ENCODE results near the gene CYGB. TPM values are rescaled to one million over a fixed set of nuclear protein-coding genes. Genes with fewer than 3 reads are reported as not detected.

Gene CYGB
- total RNA-seq, 1 donor from 2014 or later, result 12.2 TPM

DNA sequence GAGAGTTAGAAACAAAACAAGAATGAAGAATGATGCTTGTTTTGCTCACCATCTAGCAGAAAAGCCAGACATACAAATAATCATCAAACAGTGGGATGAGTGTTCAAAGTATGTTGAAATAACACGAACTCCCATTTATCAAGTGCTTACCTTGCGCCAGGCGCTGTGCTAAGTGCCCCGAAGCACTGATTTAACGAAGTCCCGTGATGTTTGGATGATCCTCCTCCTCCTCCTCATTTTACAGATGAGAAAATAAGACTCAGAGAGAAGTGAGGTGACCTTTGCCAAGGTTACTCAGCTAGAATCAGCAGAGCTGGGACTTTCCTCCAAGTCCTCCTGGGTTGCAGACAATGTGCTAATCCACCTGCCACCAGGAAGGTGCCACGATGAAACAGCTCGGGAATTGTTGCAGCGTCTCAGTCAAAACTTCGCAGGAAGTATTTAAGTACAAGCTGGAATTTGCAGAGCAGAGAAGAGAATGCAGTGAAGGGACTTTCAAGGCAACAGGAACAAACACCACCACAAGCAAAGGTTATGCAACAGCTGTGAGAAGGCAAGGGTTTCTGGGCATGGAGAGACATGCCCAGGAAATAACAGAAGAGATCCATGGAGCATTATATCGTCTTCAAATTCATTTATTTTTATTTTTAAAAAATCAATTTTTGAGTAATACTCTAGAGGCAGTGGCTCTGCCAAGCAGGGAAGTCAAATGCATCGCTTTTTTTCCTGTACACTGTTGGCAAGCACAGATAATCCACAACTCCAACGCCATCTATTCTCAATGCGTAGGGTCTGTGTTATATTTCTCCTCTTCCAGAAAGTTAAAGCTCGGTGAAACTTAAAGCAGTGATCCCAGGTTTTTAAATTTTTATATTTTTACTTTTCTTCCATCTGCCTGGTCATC, 13.5 kb upstream of the CYGB start:
- no peak for DNase-seq

DNA sequence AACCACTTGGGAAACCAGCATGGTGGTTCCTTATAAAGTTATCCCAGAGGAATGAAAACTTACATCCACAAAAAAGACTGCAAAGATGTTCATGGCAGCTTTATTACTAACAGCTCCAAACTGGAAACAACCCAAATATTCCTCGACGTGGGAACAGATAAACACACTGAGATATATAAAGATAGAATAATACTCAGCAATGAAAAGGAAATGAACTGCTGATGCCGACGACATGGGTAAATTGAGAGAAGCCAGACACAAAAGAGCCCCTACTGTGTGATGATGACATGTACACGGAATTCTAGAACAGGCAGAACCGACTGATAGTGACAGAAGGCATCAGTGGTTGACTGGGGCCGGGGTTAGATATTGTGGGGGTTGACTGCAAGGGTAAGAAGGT, 12.0 kb upstream of the CYGB start:
- no peak for DNase-seq

DNA sequence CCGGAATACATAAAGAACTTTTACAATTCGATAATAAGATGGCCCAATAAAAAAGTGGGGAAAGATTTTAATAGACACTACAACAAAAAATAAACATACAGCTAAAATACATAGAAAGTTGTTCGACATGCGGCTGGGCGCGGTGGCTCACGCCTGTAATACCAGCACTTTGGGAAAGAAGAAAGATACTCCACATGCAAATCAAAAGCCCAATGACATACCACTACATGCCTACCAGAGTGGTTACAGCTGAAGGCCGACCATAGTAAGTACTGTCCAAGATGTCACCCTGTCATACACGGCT, 11.7 kb upstream of the CYGB start:
- DNase-seq, result no peak

DNA sequence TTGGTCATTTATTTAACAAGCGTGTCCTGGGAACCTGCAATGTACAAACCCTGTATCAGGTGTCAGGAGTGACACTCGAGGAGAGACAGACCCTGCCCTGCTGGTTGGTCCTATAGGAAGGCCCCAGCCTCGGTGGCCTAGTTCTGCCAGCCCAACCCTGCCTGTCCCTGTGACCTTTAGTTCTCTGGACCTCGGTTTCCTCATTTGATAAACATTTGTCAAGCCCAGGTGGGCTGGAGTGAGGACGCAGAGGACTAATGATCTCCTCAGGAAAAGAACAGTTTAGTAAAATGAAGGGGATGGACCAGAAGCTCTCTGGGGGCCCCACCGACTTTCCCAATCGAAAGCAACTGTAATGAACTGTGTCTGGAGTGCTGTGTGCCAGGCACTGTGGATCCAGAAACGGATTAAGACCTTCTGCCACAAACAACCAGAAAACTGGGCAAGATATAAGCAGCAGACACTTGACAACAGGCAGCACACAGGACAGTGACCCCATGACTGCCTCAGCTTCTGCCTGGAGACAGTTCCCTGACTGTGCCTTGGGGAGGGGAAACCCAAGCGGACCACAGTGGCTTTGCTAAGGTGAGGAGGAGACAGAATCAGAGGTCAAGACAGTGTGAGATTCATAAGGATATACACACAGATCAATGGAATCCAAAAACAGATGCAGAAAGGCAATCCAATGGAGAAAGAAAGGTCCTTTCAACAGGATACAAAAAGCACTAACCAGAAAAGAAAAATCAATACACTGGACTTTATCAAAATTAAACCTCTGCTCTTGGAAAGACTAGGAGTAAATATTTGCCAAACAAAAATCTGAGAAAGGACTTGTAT, 11.1 kb upstream of the CYGB start:
- DNase-seq, result no peak

DNA sequence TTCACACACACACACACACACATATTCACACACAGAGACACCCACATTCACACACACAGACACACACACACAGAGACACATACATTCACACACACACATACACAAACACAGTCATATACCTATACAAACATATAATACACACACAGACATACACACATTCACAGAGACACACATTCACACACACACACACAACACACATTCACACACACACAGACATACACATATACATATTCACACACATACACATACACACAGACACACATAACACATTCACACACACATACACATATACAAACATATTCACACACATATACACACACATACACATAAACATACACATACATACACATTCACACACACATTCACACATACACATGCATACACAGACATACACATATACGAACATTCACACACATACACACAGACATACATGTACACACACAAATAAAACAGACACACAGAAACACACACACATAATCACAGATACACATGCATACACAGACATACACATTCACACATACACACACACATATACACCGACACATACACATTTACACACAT, 10.2 kb upstream of the CYGB start:
- no peak for DNase-seq

DNA sequence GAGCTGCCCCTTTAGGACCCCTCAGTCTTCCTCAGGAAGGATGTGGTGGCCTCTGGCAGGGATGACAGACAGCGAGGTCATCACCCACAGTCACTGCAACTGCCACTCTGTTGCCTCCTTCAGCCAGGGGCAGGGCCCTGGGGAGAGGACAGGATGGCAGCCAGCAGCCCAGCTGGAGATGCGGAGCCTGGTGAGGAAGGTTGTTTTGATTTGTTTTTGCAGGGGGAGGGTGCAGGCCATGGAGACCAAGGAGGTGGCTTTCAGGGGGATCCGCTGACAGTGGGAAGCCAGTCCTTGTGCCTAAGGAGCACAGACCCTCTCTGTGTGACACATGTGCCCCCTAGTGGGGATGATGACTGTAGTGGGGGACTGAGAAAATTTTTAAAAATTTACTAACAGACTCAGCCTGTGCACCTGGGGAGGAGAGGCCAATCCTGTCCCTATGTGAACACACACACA, 9.7 kb upstream of the CYGB start:
- DNase-seq, result peak; percentile 90

DNA sequence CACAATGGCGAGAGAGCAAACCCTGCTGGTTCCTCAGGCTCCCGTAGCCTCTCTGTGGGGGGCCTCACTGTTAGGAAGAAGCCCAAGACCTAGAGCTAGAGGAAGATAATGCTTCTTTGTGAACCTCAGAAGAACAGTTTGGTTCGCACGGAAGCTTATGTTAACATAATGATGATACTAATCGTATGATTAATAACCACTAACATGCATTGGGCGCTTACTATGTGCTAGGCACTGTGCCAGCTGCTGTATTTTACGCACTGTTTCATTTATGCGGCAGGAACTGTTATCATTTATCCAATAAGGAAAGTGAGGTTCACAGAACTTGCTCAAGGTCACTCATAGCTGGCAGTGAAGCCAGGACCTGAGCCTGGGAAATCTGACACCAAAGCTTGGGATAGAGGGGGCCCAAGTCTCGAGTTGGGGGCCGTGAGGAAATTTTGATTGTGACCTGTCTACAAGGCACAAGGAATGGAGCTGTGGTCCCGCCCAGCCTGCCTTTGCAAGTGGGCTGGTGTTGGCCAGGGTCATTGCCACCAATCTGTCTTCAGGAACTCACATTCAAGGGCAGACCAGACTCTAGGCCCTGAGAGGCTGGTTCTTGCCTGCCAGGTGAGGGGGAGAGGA, 9.2 kb upstream of the CYGB start:
- no peak for DNase-seq

DNA sequence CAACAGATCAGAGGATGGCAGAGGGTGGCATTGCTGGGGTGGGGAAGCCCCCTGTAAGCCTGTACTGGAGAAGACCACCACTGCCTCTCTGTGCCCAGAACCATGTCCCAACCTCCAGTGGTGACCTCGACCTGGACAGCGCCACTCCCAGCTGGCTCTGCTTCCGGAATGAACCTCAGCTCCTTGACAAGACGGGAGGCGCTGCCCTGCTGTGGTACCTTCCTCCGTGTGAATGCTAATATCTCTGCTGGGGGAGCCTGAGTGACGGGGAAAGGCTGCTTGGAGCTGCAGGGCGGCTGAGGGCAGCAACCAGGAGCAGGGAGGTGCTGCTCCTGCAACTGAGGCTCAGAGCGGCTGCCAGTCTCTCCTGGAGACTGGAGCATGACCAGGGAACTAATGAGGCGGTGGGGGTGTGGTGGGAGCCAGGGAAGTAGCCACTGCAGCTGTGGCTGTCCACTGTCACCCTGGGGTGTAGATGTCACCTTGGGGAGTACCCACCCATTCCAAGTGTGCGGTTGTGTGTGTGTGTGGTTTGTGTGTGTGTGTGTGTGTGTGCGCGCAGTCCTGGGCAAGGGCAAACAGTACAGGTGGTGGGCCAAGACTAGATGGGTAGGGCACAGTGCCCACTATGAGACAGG, 8.5 kb upstream of the CYGB start:
- no peak for DNase-seq

DNA sequence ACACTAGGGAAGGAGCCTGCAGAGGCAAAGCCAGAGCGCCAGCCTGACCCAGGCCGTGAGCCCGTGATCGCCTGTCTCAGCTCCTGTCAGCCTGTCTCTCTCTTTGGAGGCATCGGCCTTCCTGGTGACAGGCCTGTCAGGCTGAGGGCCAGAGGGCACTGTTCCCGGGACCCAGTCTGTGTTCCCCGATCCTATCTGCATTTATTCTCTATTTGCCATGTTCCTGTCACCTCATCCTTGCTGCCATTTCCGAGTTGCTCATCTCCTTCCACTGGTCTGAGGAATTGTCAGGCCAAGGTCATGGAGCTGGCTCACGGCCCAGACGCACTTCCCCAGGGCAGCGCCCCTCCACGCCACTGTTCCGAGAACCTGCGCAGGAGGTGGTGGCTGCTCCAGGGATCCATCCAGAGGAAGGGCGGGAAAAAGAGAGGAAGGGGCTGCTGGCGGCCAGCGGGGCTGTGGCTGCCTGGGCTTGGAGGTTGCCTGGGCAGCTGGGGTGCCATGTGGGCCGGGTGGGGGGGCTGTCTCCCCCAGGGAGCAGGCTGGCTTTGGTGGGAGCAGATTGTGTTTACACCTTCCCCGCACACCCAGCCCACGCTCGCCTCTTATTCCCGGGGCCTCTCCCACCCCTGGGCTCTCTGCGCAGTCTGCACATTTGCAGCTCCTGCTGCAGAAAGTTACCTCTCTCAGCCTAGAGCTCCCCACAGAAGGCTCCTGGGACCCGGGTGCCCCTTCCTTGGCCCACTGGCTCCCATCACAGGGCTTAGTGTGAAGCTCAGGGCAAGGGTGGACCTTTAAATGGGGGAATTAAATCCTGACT, 7.2 kb upstream of the CYGB start:
- no peak for DNase-seq

DNA sequence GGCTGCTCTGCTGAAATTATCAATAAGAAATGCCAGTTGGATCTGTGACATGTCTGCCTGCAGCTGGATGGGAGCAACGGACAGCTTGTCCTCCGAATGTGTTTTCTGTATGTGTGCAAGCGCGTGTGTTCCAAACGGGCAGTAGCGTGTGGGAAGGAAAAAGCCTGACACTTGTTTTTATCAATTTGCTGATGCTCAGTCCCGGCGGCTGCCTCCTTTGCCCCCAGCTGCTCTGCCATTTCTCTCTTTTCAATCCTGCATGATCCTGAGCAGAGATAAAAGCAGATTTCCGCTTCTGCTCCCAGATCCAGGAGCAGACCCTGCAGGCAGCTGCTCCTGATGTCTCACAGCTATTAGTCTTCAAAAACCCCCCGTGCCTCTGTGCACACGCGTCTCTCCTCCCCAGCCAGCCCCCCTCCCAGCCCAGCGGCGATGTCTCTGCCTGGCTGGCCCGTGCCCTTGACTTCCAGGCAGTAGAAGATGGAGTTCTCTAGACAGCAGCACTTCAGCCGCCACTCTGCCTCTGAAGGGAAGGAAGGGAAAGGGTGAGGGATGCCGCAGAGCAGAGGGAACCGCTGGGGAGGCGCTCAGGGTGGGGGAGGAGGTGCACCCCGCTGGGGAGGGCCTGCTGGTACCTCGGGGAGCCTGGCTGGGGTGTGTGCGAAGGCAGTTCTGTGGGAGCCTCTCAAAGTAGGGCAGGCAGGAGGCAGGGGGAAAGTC, 6.5 kb upstream of the CYGB start:
- peak; percentile 45 for DNase-seq

DNA sequence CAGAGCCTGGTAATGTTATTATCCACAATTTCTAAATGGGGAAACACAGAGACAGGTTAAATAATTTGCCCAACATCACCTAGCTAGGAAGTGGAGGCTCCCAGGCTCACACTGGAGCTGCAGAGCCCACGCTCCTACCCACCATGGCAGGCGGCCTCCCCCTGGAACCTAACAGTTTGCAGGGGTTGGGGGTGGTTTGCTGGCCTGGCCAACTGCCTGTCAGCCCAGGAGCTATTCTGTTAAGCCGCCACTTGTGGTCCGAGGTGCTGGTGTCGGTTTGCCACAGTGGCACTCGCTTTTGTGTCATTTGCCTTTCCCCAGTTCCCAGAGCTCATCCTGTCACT, 5.9 kb upstream of the CYGB start:
- no peak for DNase-seq

DNA sequence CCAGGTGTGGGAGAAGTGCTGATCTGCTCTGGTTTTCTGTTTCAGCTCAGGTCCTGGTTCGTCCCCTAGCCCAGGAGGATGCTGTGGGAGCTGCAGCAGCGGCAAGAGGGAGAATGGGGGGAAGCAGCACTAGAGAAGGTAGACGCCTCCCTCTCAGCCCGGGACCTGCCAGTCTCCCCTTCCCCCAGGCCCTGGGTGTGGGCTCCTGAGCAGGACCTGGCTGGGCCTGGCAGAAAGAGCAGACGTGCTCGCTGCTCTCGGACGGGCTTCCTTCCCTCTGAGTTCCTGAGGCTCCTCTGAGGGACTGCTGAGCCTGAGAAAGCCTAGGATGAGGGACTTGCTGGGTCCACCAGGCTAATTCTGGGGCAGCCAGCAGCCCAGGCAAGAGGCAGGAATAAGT, 5.5 kb upstream of the CYGB start:
- no peak for DNase-seq

DNA sequence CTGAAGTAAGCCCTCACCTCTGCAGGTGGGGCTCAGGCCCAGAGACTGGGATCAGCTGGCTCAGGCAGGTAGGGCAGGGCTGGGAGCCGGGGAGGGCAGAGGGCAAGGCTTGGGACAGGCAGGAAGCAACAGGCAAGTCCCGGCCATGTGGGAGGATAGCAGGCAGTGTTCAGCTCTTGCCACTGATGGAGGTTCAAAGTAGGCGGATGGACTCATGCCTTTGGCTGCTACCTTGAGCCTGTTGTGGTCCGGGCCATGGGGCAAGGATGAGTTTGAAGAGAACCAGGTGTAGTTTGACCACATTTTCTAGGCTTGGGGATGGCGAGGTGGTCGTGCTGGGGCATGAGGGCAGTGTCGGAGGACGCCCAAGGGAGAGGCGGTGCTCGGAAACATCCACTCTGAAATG, 5.1 kb upstream of the CYGB start:
- no peak for DNase-seq

DNA sequence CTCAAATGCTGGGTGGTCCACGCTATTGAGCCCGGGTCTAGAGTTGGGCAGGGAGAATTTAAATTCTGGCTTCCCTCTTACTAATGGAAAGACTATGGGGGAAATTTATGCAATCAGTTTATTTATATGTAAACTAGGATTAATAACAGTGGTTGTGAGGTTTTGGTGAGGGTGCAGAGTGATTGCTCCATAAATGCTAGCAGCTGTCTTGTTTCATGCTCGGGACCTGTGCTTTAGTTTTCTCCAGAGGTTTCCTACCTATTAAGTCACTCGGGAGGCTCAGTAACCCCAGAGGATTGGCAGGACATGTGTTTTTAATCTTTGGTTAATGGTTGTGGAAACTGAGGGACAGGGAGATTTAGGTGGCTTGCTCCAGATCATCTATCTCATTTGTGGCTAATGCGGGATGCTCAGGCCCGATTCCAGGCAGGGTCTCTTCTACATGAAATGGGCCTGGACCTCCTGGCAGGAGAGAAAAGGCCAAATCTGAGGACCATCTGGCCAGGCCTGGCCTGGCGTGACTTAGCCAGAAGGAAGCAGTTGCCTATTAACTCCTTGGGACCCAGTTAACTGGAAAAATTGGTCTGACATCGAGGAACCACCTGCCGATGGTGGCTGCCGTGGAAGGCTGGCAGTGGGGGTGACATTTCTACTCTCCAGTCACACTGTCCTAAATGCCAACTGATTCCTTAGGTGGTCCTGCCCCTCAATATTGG, 4.4 kb upstream of the CYGB start:
- no peak for DNase-seq

DNA sequence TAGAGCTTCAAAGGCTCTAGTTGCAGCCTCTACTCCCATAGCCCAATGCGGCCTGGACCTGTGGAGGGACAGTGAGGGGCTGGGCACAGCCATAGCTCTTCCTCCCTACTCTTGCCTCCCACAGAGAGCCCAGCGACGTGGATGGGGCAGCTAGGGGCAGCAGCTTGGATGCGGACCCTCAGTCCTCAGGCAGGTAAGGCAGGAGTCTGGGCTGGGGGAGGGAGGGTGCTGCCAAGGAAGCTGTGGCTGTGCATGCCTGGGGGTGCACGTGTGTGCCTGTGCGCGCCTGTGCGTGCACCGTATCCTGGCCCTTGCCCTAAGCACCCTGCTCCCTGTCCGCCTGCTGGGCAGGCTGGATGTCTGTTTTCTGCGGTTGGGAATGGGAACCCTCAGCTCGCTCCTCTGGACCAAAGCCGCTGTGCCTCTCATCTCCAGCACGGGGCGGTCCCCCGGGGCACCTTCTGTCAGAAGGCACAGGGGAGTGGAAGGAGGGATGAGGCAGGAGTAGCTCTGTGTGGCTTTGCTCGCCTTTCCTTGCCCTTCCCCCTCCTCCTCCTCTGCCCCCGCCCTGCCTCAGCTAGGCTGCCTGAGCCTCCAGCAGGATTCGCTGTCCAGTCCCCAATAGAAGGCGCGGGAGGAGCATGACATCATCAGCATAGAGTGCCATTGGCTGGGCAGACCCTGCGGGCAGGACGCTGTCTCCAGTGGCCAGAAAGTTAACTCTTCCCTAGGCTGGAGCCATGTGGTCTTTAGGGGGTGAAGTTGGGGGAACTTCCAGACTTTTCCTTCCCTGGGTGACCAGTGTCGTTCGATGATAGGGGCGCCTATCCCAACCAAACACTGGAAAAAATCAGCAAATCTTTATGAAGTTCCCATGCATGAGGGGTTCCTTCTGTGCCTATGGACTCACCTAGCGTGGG, 3.1 kb upstream of the CYGB start:
- DNase-seq, result peak; percentile 97

DNA sequence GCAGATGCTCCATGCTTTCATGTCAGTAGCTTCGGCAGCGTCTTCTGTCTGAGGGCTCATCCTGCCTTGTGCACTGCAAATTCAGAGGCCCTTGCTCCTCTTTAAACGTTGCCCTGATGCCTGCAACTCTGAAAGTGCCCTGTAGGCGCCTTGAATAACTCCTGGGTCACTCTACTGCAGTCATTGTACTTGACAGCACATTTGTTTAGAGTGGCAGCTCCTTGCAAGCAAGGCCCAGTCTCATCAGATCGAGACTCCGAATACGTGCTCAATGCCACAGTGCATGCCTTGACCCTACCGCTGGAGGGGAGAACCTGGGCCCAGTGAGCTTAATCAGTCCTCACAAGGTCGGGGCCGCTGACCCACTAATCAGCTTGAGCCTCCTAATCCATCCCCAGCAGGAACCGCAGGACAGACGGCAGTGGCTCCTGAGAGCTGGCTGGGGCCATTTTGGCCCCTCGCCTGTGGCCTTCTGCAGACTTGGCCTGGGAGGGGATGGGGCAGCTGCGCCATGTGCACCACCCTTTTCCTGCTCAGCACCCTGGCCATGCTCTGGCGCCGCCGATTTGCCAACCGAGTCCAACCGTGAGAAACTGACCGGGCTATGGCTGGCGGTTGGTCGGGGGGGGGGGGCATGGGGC, 2.2 kb upstream of the CYGB start, which contains the start of gene PRCD:
PRCD (plus strand) TSS at position 414 of the 641 bp plus-strand sequence; CDS start at position 512, 98 bp downstream.
- no peak for DNase-seq

DNA sequence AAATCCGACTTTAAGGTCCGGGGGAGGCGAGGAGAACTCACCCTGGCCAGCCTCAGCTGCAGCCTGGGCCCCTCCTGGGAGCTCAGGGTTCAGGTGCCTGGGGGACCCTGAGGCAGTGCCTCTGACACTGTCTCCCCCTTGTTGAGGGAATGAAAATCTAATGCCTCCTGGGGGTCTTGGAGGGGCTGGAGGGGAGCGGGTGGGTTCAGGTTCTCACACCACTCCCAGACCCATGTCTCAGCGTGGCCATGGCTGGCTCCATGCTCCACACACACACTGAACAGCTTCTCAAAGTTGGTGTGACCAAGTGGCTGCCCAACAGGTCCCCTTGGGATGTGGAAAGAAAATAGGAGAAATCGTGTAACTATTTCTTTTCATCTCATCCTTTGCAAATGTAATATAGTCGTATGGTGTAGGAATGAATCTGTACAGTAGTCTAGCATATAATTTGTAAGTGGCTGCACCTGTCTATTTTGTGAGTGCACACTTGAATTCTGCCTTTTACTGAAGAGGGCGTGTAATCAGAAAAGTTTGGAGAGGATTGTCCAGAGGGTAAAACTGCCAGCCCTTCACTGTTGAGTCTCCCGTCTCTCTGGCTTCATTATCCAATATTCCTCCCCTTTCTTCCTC, 1.5 kb upstream of the CYGB start:
- DNase-seq, result peak; percentile 83
